GM23338 (cell line): ENCODE data around the gene TDP2. TPM values are rescaled to one million over a fixed set of nuclear protein-coding genes. Genes with fewer than 3 reads are reported as not detected.
"Not testable (repeated sequence)": the region's sequence is repeated elsewhere in the genome, so short reads cannot be mapped to it uniquely, and the experiment has no call there.

ENCODE experiments used
- ATAC-seq: fragments of 200-7000 bp; cut with Tn5 transposase; 3 replicates; pipeline ENCODE4 v1.9.1; 2020
- DNase-seq: peaks from one replicate; pipeline ENCODE4 v3.0.0-alpha.2; 2015; ENCODE audit warnings: low spot score
- H2AFZ ChIP-seq: fragments of 200-600 bp; sonication (generic); 2 replicates; pipeline ENCODE4 v1.8.0; 2016; ENCODE audit warnings: antibody characterized with exemption, mild to moderate bottlenecking, moderate library complexity
- H3F3A ChIP-seq: fragments of 200-600 bp; sonication (generic); replicated peaks from 2 replicates; pipeline ENCODE4 v1.8.0; 2017; ENCODE audit warnings: antibody characterized with exemption, mixed run types, low read depth
- H3K27ac ChIP-seq: fragments of 200-600 bp; sonication (generic); 2 replicates; pipeline ENCODE4 v1.6.1; 2016; ENCODE audit warnings: low read depth
- H3K27me3 ChIP-seq: fragments of 200-600 bp; sonication (generic); 2 replicates; pipeline ENCODE4 v1.8.0; 2016; ENCODE audit warnings: mild to moderate bottlenecking, mixed run types, moderate library complexity; ENCODE audit not compliant: insufficient read depth
- H3K36me3 ChIP-seq: fragments of 200-600 bp; sonication (generic); 2 replicates; pipeline ENCODE4 v1.8.0; 2016; ENCODE audit warnings: mild to moderate bottlenecking; ENCODE audit not compliant: insufficient read depth
- H3K4me1 ChIP-seq: fragments of 200-600 bp; sonication (generic); 2 replicates; pipeline ENCODE4 v1.8.0; 2016; ENCODE audit warnings: mild to moderate bottlenecking, moderate library complexity; ENCODE audit not compliant: insufficient read depth
- H3K4me2 ChIP-seq: fragments of 200-600 bp; sonication (generic); 2 replicates; pipeline ENCODE4 v1.7.1; 2017; ENCODE audit warnings: mixed run types
- H3K4me3 ChIP-seq: fragments of 200-600 bp; sonication (generic); 2 replicates; pipeline ENCODE4 v1.6.1; 2016; ENCODE audit warnings: mixed run types
- H3K79me2 ChIP-seq: fragments of 200-600 bp; sonication (generic); replicated peaks from 2 replicates; pipeline ENCODE4 v1.8.0; 2017; ENCODE audit warnings: mild to moderate bottlenecking; ENCODE audit not compliant: insufficient read depth
- H3K9me2 ChIP-seq: fragments of 200-600 bp; sonication (generic); 2 replicates; pipeline ENCODE4 v1.8.0; 2017; ENCODE audit not compliant: insufficient read depth
- H4K20me1 ChIP-seq: fragments of 200-600 bp; sonication (generic); replicated peaks from 2 replicates; pipeline ENCODE4 v1.8.0; 2017; ENCODE audit warnings: mild to moderate bottlenecking; ENCODE audit not compliant: insufficient read depth
- H3K27ac Mint-ChIP-seq: 2 replicates; pipeline ENCODE4 v1.8.0; 2020; ENCODE audit warnings: inconsistent platforms, mild to moderate bottlenecking, moderate library complexity, mixed read lengths
- H3K27me3 Mint-ChIP-seq: 3 replicates; pipeline ENCODE4 v1.8.0; 2022; ENCODE audit warnings: low read depth, mild to moderate bottlenecking, moderate library complexity, mixed read lengths, inconsistent platforms; ENCODE audit not compliant: insufficient read depth, poor library complexity
- H3K36me3 Mint-ChIP-seq: 3 replicates; pipeline ENCODE4 v1.8.0; 2021; ENCODE audit warnings: low read depth, mild to moderate bottlenecking, inconsistent platforms, moderate library complexity, mixed read lengths
- H3K4me1 Mint-ChIP-seq: 3 replicates; pipeline ENCODE4 v1.8.0; 2020; ENCODE audit warnings: mild to moderate bottlenecking, inconsistent platforms, mixed read lengths
- H3K4me3 Mint-ChIP-seq: 3 replicates; pipeline ENCODE4 v1.8.0; 2021; ENCODE audit warnings: moderate library complexity, mild to moderate bottlenecking, inconsistent platforms, mixed read lengths
- H3K9me3 Mint-ChIP-seq: 3 replicates; pipeline ENCODE4 v1.8.0; 2020; ENCODE audit warnings: moderate library complexity, mild to moderate bottlenecking, inconsistent platforms, mixed read lengths
- CREB1 ChIP-seq: fragments of 250-450 bp; sonication (Bioruptor Pico); IDR thresholded peaks from 2 replicates; pipeline ENCODE4 v1.5.0; 2020; ENCODE audit warnings: low read depth, mild to moderate bottlenecking, moderate library complexity
- ETS1 ChIP-seq: IDR thresholded peaks from 2 replicates; pipeline ENCODE4 v1.6.1; 2016; ENCODE audit warnings: antibody characterized with exemption
- EZH2phosphoT487 ChIP-seq: fragments of 200-600 bp; sonication (generic); IDR thresholded peaks from one replicate; pipeline ENCODE4 v1.8.1; 2018; ENCODE audit warnings: antibody characterized with exemption; ENCODE audit not compliant: unreplicated experiment
- JUNB ChIP-seq: IDR thresholded peaks from one replicate; pipeline ENCODE4 v1.6.1; 2016; ENCODE audit warnings: antibody characterized with exemption; ENCODE audit not compliant: unreplicated experiment
- POLR2AphosphoS5 ChIP-seq: IDR thresholded peaks from 2 replicates; pipeline ENCODE4 v1.6.1; 2016; ENCODE audit warnings: antibody characterized with exemption, low read depth
- REST ChIP-seq: IDR thresholded peaks from one replicate; pipeline ENCODE4 v1.6.1; 2018; ENCODE audit warnings: antibody characterized with exemption; ENCODE audit not compliant: unreplicated experiment
- STAT1 ChIP-seq: IDR thresholded peaks from one replicate; pipeline ENCODE4 v1.6.1; 2016; ENCODE audit warnings: antibody characterized with exemption; ENCODE audit not compliant: unreplicated experiment
- ZNF331 ChIP-seq: fragments of 250-450 bp; sonication (Bioruptor Pico); IDR thresholded peaks from 2 replicates; pipeline ENCODE4 v1.5.0; 2020; ENCODE audit warnings: low read depth, mild to moderate bottlenecking, moderate library complexity
- polyA plus RNA-seq: library from polyadenylated mRNA; unstranded; fragments of >200 nt; fragmentation: Nextera tagmentation; extraction: Ambion mirVana; gene quantifications from 2 replicates; pipeline ENCODE4 v1.2.1, GENCODE V29; 2016
- total RNA-seq: library from RNA; depleted of rRNA; stranded (reverse); fragments of >200 nt; shearing (Covaris generic); gene quantifications from 2 replicates; pipeline ENCODE4 v1.2.3, GENCODE V29; 2014

The TDP2 gene
- total and polyA plus RNA-seq, 2 experiments from 2014 or later = 46.8 to 47.8 TPM

GRCh38 chr6:24642061-24642460, 24.6 kb downstream of the TDP2 start:
- peaks cover 3% of the 10 kb centered on the region for H3K27me3 Mint-ChIP-seq
- Histone ChIP-seq H2AFZ (no peak overlapping the region), H3K27ac (no peak overlapping the region), H4K20me1 (no peaks in the 10 kb centered on the region), H3K4me1 (peaks cover 10% of the 10 kb centered on the region), H3K27me3 (peaks cover 8% of the 10 kb centered on the region; the same call in 1 of the 2 replicates), H3K36me3 (no peaks in the 10 kb centered on the region), H3K79me2 (no peaks in the 10 kb centered on the region), H3K4me2 (no peak overlapping the region), H3K9me2 (no peaks in the 10 kb centered on the region), H3K4me3 (no peak overlapping the region), H3F3A (peaks cover 4% of the 10 kb centered on the region; the same call in 1 of the 2 replicates)
- no peak overlapping the region for H3K27ac Mint-ChIP-seq
- TF ChIP-seq CREB1 (CRISPR knock-in tag) (no peak), POLR2AphosphoS5 (no peak)
- DNase-seq (no peak), ATAC-seq (no peak)
- peaks cover 14% of the 10 kb centered on the region for H3K4me1 Mint-ChIP-seq
- no peak overlapping the region for H3K4me3 Mint-ChIP-seq
- H3K9me3 Mint-ChIP-seq = peaks cover 15% of the 10 kb centered on the region; the same call in 1 of the 3 replicates
- H3K36me3 Mint-ChIP-seq = peaks cover 4% of the 10 kb centered on the region; the same call in 1 of the 3 replicates

GRCh38 chr6:24640631-24641030, 26.1 kb downstream of the TDP2 start:
- H3K4me3 Mint-ChIP-seq, H3K4me3 ChIP-seq, H3K4me2 ChIP-seq, H3K27ac Mint-ChIP-seq, H3K9me2 ChIP-seq, ATAC-seq, DNase-seq, H3F3A ChIP-seq, H3K27ac ChIP-seq, H3K27me3 ChIP-seq, H3K36me3 ChIP-seq, H3K79me2 ChIP-seq, H2AFZ ChIP-seq, H3K27me3 Mint-ChIP-seq, H4K20me1 ChIP-seq: not testable (repeated sequence)
- Mint-ChIP-seq H3K36me3 (peaks cover 11% of the 10 kb centered on the region; the same call in 1 of the 3 replicates), H3K4me1 (peaks cover 12% of the 10 kb centered on the region), H3K9me3 (peaks cover 19% of the 10 kb centered on the region; the same call in 1 of the 3 replicates)
- peaks cover 10% of the 10 kb centered on the region for H3K4me1 ChIP-seq

GRCh38 chr6:24640166-24640565, 26.5 kb downstream of the TDP2 start:
- no peak overlapping the region for H3K4me3 Mint-ChIP-seq
- Histone ChIP-seq H3K4me3 (no peak overlapping the region), H3K4me1 (peaks cover 8% of the 10 kb centered on the region), H3K36me3 (no peaks in the 10 kb centered on the region), H3K27me3 (peaks cover 8% of the 10 kb centered on the region; the same call in 1 of the 2 replicates), H3K27ac (no peak overlapping the region), H3F3A (0 out of 2 replicates have a peak, but pooled peaks cover 2% of the 10 kb centered on the region), H3K9me2 (no peaks in the 10 kb centered on the region), H2AFZ (no peak overlapping the region), H4K20me1 (no peaks in the 10 kb centered on the region), H3K79me2 (no peaks in the 10 kb centered on the region), H3K4me2 (no peak overlapping the region)
- peaks cover 14% of the 10 kb centered on the region; the same call in 1 of the 3 replicates for H3K36me3 Mint-ChIP-seq
- H3K9me3 Mint-ChIP-seq = peaks cover 19% of the 10 kb centered on the region; the same call in 1 of the 3 replicates
- ATAC-seq (no peak), DNase-seq (no peak)
- peaks cover 8% of the 10 kb centered on the region for H3K4me1 Mint-ChIP-seq
- no peak overlapping the region for H3K27ac Mint-ChIP-seq
- H3K27me3 Mint-ChIP-seq = no peaks in the 10 kb centered on the region
- TF ChIP-seq CREB1 (CRISPR knock-in tag) = no peak
- TF ChIP-seq REST = no peak
- no peak for TF ChIP-seq ZNF331
- no peak for TF ChIP-seq STAT1
- no peak for TF ChIP-seq EZH2phosphoT487
- no peak for TF ChIP-seq JUNB
- TF ChIP-seq POLR2AphosphoS5 = no peak
- TF ChIP-seq ETS1 = no peak
